Astrocyte (in vitro differentiated cells and primary cell): ENCODE data around the gene ZNF484.

Source experiments
- CTCF ChIP-seq: IDR thresholded peaks from 2 replicates; pipeline ENCODE4 v1.5.1; 2011; ENCODE audit warnings: low read depth, mild to moderate bottlenecking, inconsistent platforms, low read length, moderate library complexity; ENCODE audit not compliant: insufficient read depth
- EZH2 ChIP-seq: IDR thresholded peaks from 2 replicates; pipeline ENCODE4 v1.6.1; 2012; ENCODE audit warnings: mild to moderate bottlenecking, low read length, inconsistent platforms; ENCODE audit not compliant: insufficient read depth

- TF ChIP-seq CTCF (no peak), EZH2 (no peak)
Observed at GRCh38 chr9:92895812-92896436, 18.1 kb upstream of the ZNF484 start.
